Body of pancreas (tissue), 4 donors: Measurements from ENCODE around the gene RGS6. TPM values are rescaled to one million over a fixed set of nuclear protein-coding genes. Genes with fewer than 3 reads are reported as not detected.

ENCODE experiments used
- ATAC-seq: fragments of 150-250 bp; one replicate; pipeline ENCODE4 v1.9.1; 2016
- DNase-seq, 4 donors: peaks; one replicate each; pipeline ENCODE4 v3.0.0-alpha.2; 2019
- H3K27ac ChIP-seq, 4 donors: fragments of 200-600 bp; sonication (generic); 1 replicate in 3 of 4; 2 replicates in 1 of 4; pipeline versions ENCODE4 v1.5.1 to v1.6.1; 2016 to 2019; ENCODE audit warnings: mild to moderate bottlenecking in 1 of 4, mixed read lengths in 1 of 4, moderate library complexity in 1 of 4
- H3K27me3 ChIP-seq, 2 donors: fragments of 200-600 bp; sonication (generic); one replicate each; pipeline ENCODE4 v1.6.0; 2016; ENCODE audit warnings: mild to moderate bottlenecking in 1 of 2
- H3K36me3 ChIP-seq, 2 donors: fragments of 200-600 bp; sonication (generic); replicated peaks in 1 of 2; 2 replicates each; pipeline ENCODE4 v1.5.1; 2016; ENCODE audit warnings: low read depth in 2 of 2; ENCODE audit not compliant: insufficient read depth in 1 of 2
- H3K4me1 ChIP-seq: fragments of 200-600 bp; sonication (generic); one replicate; pipeline ENCODE4 v1.6.0; 2016
- H3K4me3 ChIP-seq, 2 donors: fragments of 200-600 bp; sonication (generic); 1 replicate in 1 of 2; 2 replicates in 1 of 2; pipeline ENCODE4 v1.5.1; 2016 to 2019
- H3K9me3 ChIP-seq, 3 donors: fragments of 200-600 bp; sonication (generic); 1 replicate in 2 of 3; 2 replicates in 1 of 3; pipeline ENCODE4 v1.5.1; 2016
- POLR2A ChIP-seq, 3 donors: fragments of 450-650 bp; IDR thresholded peaks; one replicate each; pipeline ENCODE4 v1.6.1; 2016; ENCODE audit warnings: antibody characterized with exemption in 3 of 3, mild to moderate bottlenecking in 2 of 3
- WGBS, 2 donors: methylation state at CpG; one replicate each; pipeline ENCODE4 v1.1.5; 2017; 5-methylcytosine and 5-hydroxymethylcytosine counted together
- intact Hi-C: fragments of 100-400 bp; cut with DNase I; formaldehyde crosslinking; loops from one replicate; pipeline ENCODE4 v1.15.1; 2023
- total RNA-seq, 2 donors: library from RNA; depleted of rRNA; stranded (reverse); fragments of >200 nt; gene quantifications; one replicate each; pipeline ENCODE4 v1.1.0, GENCODE V29; 2016
- TF ChIP-seq, protein P1 (sequence below), 7 experiments: fragments of 450-650 bp in 4 of 7; fragments of 200-600 bp in 3 of 7; sonication (generic) in 3 of 7; IDR thresholded peaks; one replicate each; pipeline ENCODE4 v1.5.1; 2016 to 2019; ENCODE audit warnings: antibody characterized with exemption in 7 of 7

The RGS6 gene
- total RNA-seq, 2 donors from 2014 or later, result 0.26 to 1.3 TPM

DNA sequence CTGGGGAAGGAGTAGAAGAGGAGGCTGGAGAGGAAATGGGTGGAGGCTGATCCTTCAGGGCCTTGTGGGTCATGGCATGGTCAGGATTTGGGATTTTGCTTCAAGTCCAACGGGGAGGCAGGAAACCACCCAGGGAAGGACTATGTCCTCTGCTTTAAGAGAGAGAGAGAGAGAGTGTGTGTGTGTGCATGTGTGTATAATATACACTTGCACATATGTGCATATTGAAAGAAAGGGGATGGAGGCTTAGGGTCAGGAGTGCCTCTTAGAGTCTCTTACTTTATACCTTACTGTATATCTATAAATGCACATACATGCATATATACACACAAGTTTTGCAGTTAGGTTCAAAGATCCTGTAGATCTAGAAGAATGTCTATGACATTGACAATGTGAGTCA is 94.8 kb downstream of the RGS6 start:
- 11 to 63% methylated on average over 1 of the region's 1 CpG for WGBS, 2 donors
- TF ChIP-seq, protein P1, sequence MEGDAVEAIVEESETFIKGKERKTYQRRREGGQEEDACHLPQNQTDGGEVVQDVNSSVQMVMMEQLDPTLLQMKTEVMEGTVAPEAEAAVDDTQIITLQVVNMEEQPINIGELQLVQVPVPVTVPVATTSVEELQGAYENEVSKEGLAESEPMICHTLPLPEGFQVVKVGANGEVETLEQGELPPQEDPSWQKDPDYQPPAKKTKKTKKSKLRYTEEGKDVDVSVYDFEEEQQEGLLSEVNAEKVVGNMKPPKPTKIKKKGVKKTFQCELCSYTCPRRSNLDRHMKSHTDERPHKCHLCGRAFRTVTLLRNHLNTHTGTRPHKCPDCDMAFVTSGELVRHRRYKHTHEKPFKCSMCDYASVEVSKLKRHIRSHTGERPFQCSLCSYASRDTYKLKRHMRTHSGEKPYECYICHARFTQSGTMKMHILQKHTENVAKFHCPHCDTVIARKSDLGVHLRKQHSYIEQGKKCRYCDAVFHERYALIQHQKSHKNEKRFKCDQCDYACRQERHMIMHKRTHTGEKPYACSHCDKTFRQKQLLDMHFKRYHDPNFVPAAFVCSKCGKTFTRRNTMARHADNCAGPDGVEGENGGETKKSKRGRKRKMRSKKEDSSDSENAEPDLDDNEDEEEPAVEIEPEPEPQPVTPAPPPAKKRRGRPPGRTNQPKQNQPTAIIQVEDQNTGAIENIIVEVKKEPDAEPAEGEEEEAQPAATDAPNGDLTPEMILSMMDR (IDR thresholded peaks at IDR 0.05), result no peak
- no peak for TF ChIP-seq POLR2A (IDR thresholded peaks at IDR 0.05)

DNA sequence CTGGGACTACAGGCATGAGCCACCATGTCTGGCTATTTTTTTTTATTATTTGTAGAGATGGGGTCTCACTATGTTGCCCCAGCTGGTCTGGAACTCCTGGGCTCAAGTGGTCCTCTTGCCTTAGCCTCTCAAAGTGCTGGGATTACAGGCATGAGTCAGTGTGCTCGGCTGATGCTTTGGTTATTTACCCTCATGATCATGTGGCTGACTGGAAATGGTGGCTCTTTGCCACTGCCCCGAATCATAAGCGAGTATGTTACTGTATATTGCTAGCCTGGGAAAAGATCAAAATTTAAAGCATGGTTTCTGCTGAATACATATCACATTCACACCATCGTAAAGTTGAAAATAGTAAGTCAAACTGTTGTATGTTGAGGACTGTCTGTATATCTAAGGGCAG is 101.1 kb downstream of the RGS6 start:
- Histone ChIP-seq H3K36me3 (no peaks in the 10 kb centered on the region), H3K4me3 (no peak overlapping the region), H3K4me1 (no peaks in the 10 kb centered on the region), H3K9me3 (no peaks in the 10 kb centered on the region), H3K27me3 (no peaks in the 10 kb centered on the region), H3K27ac (no peak overlapping the region)
- 45 to 62% methylated on average over 4 of the region's 4 CpGs for WGBS, 2 donors
- TF ChIP-seq, protein P1 (IDR thresholded peaks at IDR 0.05), result no peak
- no peak for TF ChIP-seq POLR2A (IDR thresholded peaks at IDR 0.05)
- intact Hi-C loops, result no loop called here
- peak; percentile 35 for ATAC-seq
- DNase-seq, result peak; percentile 13 to 48 (median 26)

More for the DNA sequence above, 94.8 kb downstream of the RGS6 start:
- ATAC-seq (no peak), DNase-seq (no peak)
- no peaks in the 10 kb centered on the region for H3K9me3 ChIP-seq
- no peak overlapping the region for H3K4me3 ChIP-seq
- H3K27ac ChIP-seq, result no peak overlapping the region
- H3K27me3 ChIP-seq, result no peaks in the 10 kb centered on the region
- intact Hi-C loops, result no loop called here
- H3K36me3 ChIP-seq, result no peaks in the 10 kb centered on the region
- H3K4me1 ChIP-seq, result no peaks in the 10 kb centered on the region

DNA sequence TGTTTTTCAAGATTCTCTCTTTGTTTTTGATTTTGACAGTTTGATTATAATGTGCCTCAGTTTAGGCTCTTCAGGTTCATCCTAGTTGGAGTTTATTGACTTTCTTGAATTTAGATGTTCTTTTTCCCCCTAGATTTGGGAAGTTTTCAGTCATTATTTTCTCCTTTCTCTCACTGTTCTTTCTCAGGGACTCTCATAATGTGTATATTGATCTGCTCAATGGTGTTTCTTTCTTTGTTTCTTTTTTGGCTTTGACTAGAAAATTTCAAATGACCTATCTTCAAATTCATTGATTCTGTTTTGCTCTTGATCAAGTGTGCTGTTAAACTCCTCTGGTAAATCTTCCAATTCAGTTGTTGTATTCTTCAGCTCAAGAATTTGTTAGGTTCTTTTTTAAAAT is 108.3 kb downstream of the RGS6 start:
- H3K4me3 ChIP-seq, result no peak overlapping the region
- TF ChIP-seq, protein P1 (IDR thresholded peaks at IDR 0.05), result no peak
- no peak for TF ChIP-seq POLR2A (IDR thresholded peaks at IDR 0.05)
- peaks cover 0 to 6% (median 0%) of the 10 kb centered on the region in 3 donors for H3K9me3 ChIP-seq
- no peak for DNase-seq
- intact Hi-C loops, result no loop called here
- H3K36me3 ChIP-seq, result no peaks in the 10 kb centered on the region
- ATAC-seq, result no peak
- no peak overlapping the region for H3K27ac ChIP-seq
- H3K27me3 ChIP-seq, result no peaks in the 10 kb centered on the region
- H3K4me1 ChIP-seq, result no peaks in the 10 kb centered on the region

DNA sequence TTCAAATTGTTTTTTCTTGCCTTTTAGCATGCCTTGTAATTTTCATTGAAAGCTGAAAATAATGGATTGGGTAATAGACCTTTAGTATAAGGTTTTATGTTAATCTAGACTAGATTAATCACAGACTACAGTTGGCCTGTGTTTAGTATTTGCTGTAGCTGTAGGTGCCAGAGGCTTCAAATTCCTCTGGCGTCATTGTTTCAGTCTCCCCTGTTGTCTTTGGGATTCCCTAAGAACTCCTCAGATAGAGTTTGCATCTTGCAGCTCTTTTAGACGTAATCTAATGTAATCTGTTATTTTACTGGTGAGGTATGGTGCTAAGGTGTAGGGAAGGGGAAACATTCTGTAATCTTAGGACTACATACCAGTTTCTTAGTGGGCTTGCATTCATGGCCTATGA is 113.0 kb downstream of the RGS6 start:
- WGBS, 2 donors, result 63 to 66% methylated on average over 2 of the region's 2 CpGs
- intact Hi-C loops, result no loop called here

DNA sequence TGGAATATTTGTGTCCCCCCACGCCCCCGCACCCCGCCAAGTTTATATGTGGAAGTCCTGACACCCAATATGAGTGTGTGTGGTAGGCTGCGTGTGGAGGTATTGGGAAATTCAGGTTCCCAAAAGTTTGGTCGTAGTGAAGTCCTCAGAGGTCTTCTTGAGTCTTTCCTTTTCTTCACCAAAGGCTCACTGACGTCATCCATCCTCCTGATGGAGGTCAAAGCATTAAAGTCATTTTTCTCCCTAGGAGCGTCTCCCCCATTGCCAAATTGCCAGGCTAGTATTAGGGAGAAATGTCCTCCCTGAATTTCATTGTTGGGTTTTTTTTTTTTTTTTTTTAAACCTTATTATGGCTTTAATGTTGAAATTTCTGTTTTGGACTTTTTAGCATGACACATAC is 113.7 kb downstream of the RGS6 start:
- Histone ChIP-seq H3K4me3 (no peak overlapping the region), H3K9me3 (peaks cover 0 to 5% (median 0%) of the 10 kb centered on the region in 3 donors), H3K27ac (no peak overlapping the region), H3K36me3 (no peaks in the 10 kb centered on the region), H3K4me1 (no peaks in the 10 kb centered on the region), H3K27me3 (no peaks in the 10 kb centered on the region)
- DNase-seq (no peak), ATAC-seq (no peak)
- intact Hi-C loops, result no loop called here
- WGBS, 2 donors, result 66 to 71% methylated on average over 7 of the region's 7 CpGs
- no peak for TF ChIP-seq POLR2A (IDR thresholded peaks at IDR 0.05)
- TF ChIP-seq, protein P1 (IDR thresholded peaks at IDR 0.05), result no peak

More for the DNA sequence above, 113.0 kb downstream of the RGS6 start:
- ATAC-seq, result no peak
- Histone ChIP-seq H3K9me3 (peaks cover 0 to 6% (median 0%) of the 10 kb centered on the region in 3 donors), H3K27me3 (no peaks in the 10 kb centered on the region), H3K4me1 (no peaks in the 10 kb centered on the region), H3K36me3 (no peaks in the 10 kb centered on the region), H3K4me3 (no peak overlapping the region), H3K27ac (no peak overlapping the region)
- TF ChIP-seq POLR2A (IDR thresholded peaks at IDR 0.05), result no peak
- TF ChIP-seq, protein P1 (IDR thresholded peaks at IDR 0.05), result no peak
- DNase-seq, result no peak
